HCT116 (cell line): Measurements from ENCODE around the gene TTC6. TPM values are rescaled to one million over a fixed set of nuclear protein-coding genes. Genes with fewer than 3 reads are reported as not detected.

Experiments
- ATAC-seq: fragments of 200-7000 bp; cut with Tn5 transposase; 2 replicates; pipeline ENCODE4 v1.9.1; 2020; ENCODE audit warnings: mild to moderate bottlenecking, moderate library complexity
- BruUV-seq: library from RNA; stranded (reverse); fragments of 400-500 nt; replicated peaks from 2 replicates; lab custom pipeline; 2021; lab: Mats Ljungman, UMichigan
- CTCF ChIA-PET: fragments of 300-600 bp; sonication (Branson Sonifier 250); formaldehyde crosslinking; loops from one replicate; lab custom pipeline; 2021; ENCODE audit warnings: antibody characterized with exemption; lab: Charles Lee
- POLR2A ChIA-PET: fragments of 300-600, 350-600 bp; sonication (Branson Sonifier 250); formaldehyde crosslinking; loops from one replicate; lab custom pipeline; 2021; ENCODE audit warnings: antibody characterized with exemption; lab: Charles Lee
- RAD21 ChIA-PET, 2 experiments: fragments of 300-600 bp; sonication (Branson Sonifier 250); formaldehyde crosslinking; loops; one replicate each; lab custom pipeline; 2023; ENCODE audit warnings: low total read pairs in 2 of 2; ENCODE audit not compliant: uncharacterized antibody in 2 of 2, unreplicated experiment in 2 of 2, low non-redundant PET in 1 of 2; lab: Charles Lee
- DNase-seq: peaks from one replicate; pipeline ENCODE4 v3.0.0-alpha.2; 2010; ENCODE audit warnings: low read depth, low spot score
- H2AFZ ChIP-seq: fragments of 200-600 bp; shearing (Covaris generic), sonication (generic); 2 replicates; pipeline ENCODE4 v1.6.1; 2017; ENCODE audit warnings: low read depth, mixed run types, mixed read lengths, antibody characterized with exemption, low read length; ENCODE audit not compliant: poor library complexity, severe bottlenecking
- H3K27ac ChIP-seq: 2 replicates; pipeline ENCODE4 v1.5.1; 2012; ENCODE audit warnings: low read depth, low read length
- H3K27me3 ChIP-seq: fragments of 200-600 bp; sonication (generic); 2 replicates; pipeline ENCODE4 v1.6.1; 2016; ENCODE audit warnings: mixed run types, low read length, mixed read lengths; ENCODE audit not compliant: insufficient read depth
- H3K36me3 ChIP-seq, 2 experiments: fragments of 200-500 bp in 1 of 2; fragments of 200-600 bp in 1 of 2; sonication (Bioruptor generic) in 1 of 2; sonication (generic) in 1 of 2; 2 replicates each; pipeline versions ENCODE4 v1.5.1 to v1.6.1; 2014 to 2016; ENCODE audit warnings: low read length in 2 of 2, inconsistent platforms in 1 of 2, mixed read lengths in 1 of 2, mixed run types in 1 of 2; ENCODE audit not compliant: insufficient read depth in 2 of 2, control insufficient read depth in 1 of 2
- H3K4me1 ChIP-seq, 2 experiments: fragments of 200-600 bp in 1 of 2; sonication (generic) in 1 of 2; 2 replicates each; pipeline versions ENCODE4 v1.5.1 to v1.6.1; 2012 to 2017; ENCODE audit warnings: low read length in 2 of 2, inconsistent platforms in 1 of 2, mild to moderate bottlenecking in 1 of 2, mixed read lengths in 1 of 2, mixed run types in 1 of 2, moderate library complexity in 1 of 2; ENCODE audit not compliant: insufficient read depth in 2 of 2, control insufficient read depth in 1 of 2
- H3K4me2 ChIP-seq: fragments of 200-600 bp; sonication (generic); 2 replicates; pipeline ENCODE4 v1.6.1; 2017; ENCODE audit warnings: mixed run types, low read length, mixed read lengths
- H3K4me3 ChIP-seq, 2 experiments: fragments of 200-600 bp in 1 of 2; sonication (generic) in 1 of 2; replicated peaks in 1 of 2; 2 replicates each; pipeline ENCODE4 v1.5.1; 2011 to 2016; ENCODE audit warnings: low read length in 2 of 2, control low read depth in 1 of 2, low read depth in 1 of 2, mild to moderate bottlenecking in 1 of 2, mixed read lengths in 1 of 2, mixed run types in 1 of 2
- H3K79me2 ChIP-seq: fragments of 200-600 bp; sonication (generic); 2 replicates; pipeline ENCODE4 v1.6.1; 2017; ENCODE audit warnings: mild to moderate bottlenecking, mixed run types, low read length, moderate library complexity, mixed read lengths; ENCODE audit not compliant: insufficient read depth
- H3K9ac ChIP-seq: fragments of 200-600 bp; sonication (generic); 2 replicates; pipeline ENCODE4 v1.6.1; 2016; ENCODE audit warnings: low read length, mixed read lengths
- H3K9me2 ChIP-seq: fragments of 200-600 bp; sonication (generic), shearing (Covaris generic); 2 replicates; pipeline ENCODE4 v1.6.1; 2017; ENCODE audit warnings: mixed run types, mild to moderate bottlenecking, moderate library complexity; ENCODE audit not compliant: insufficient read depth
- H3K9me3 ChIP-seq, 2 experiments: fragments of 200-500 bp in 1 of 2; fragments of 200-600 bp in 1 of 2; sonication (Bioruptor generic) in 1 of 2; sonication (generic) in 1 of 2; 2 replicates each; pipeline ENCODE4 v1.6.1; 2014 to 2017; ENCODE audit warnings: low read length in 2 of 2, mixed read lengths in 2 of 2, inconsistent platforms in 1 of 2, low read depth in 1 of 2, mild to moderate bottlenecking in 1 of 2, mixed run types in 1 of 2, moderate library complexity in 1 of 2; ENCODE audit not compliant: control insufficient read depth in 1 of 2, insufficient read depth in 1 of 2
- H4K20me1 ChIP-seq: fragments of 200-600 bp; sonication (generic), shearing (Covaris generic); 2 replicates; pipeline ENCODE4 v1.6.1; 2017; ENCODE audit warnings: mixed run types, mild to moderate bottlenecking, moderate library complexity; ENCODE audit not compliant: insufficient read depth
- CBX3 ChIP-seq: IDR thresholded peaks from 2 replicates; pipeline ENCODE4 v1.6.1; 2012; ENCODE audit warnings: low read depth
- CEBPB ChIP-seq: IDR thresholded peaks from 2 replicates; pipeline ENCODE4 v1.6.1; 2012; ENCODE audit warnings: low read depth
- EGR1 ChIP-seq: IDR thresholded peaks from 2 replicates; pipeline ENCODE4 v1.6.1; 2012; ENCODE audit warnings: low read depth
- EZH2phosphoT487 ChIP-seq: fragments of 200-600 bp; IDR thresholded peaks from 2 replicates; pipeline ENCODE4 v1.6.1; 2018; ENCODE audit warnings: antibody characterized with exemption, borderline replicate concordance
- JUND ChIP-seq: IDR thresholded peaks from 2 replicates; pipeline ENCODE4 v1.6.1; 2012
- POLR2A ChIP-seq: IDR thresholded peaks from 2 replicates; pipeline ENCODE4 v1.7.0; 2011; ENCODE audit warnings: borderline replicate concordance; ENCODE audit not compliant: insufficient read depth, insufficient read length; ENCODE audit errors: extremely low read depth
- POLR2AphosphoS5 ChIP-seq: IDR thresholded peaks from 2 replicates; pipeline ENCODE4 v1.6.1; 2011; ENCODE audit warnings: mild to moderate bottlenecking, low read depth, low read length, moderate library complexity
- SP1 ChIP-seq: IDR thresholded peaks from 2 replicates; pipeline ENCODE4 v1.6.1; 2012; ENCODE audit warnings: low read depth
- SRF ChIP-seq: IDR thresholded peaks from 2 replicates; pipeline ENCODE4 v1.6.1; 2012; ENCODE audit warnings: low read depth
- TCF7L2 ChIP-seq: IDR thresholded peaks from 2 replicates; pipeline ENCODE4 v1.7.0; 2011; ENCODE audit warnings: borderline replicate concordance, inconsistent platforms; ENCODE audit not compliant: insufficient read depth, insufficient read length; ENCODE audit errors: extremely low read depth
- YY1 ChIP-seq: IDR thresholded peaks from 2 replicates; pipeline ENCODE4 v1.6.1; 2011; ENCODE audit warnings: low read length, low read depth, moderate library complexity, mild to moderate bottlenecking; ENCODE audit not compliant: insufficient replicate concordance; ENCODE audit errors: extremely low read depth
- ZFX ChIP-seq: fragments of 450-650 bp; IDR thresholded peaks from 2 replicates; pipeline ENCODE4 v1.6.1; 2017
- ZNF274 ChIP-seq: fragments of 200-500 bp; sonication (Bioruptor generic); IDR thresholded peaks from 2 replicates; pipeline ENCODE4 v1.6.1; 2014; ENCODE audit warnings: mild to moderate bottlenecking, low read depth, low read length, inconsistent platforms
- intact Hi-C: fragments of 100-400 bp; cut with micrococcal nuclease; formaldehyde crosslinking; loops from 2 replicates; pipeline ENCODE4 v1.10.0; 2022
- total RNA-seq: library from RNA; stranded (reverse); gene quantifications from one replicate; pipeline ENCODE4 v1.2.1, GENCODE V29; 2021; ENCODE audit not compliant: unreplicated experiment
- TF ChIP-seq, protein P1 (sequence below): IDR thresholded peaks from 2 replicates; pipeline ENCODE4 v1.6.1; 2012
- TF ChIP-seq, protein P2 (sequence below): IDR thresholded peaks from 2 replicates; pipeline ENCODE4 v1.6.1; 2012; ENCODE audit warnings: low read depth

The TTC6 gene
- total RNA-seq, 1 experiment from 2014 or later = 0.10 TPM

DNA sequence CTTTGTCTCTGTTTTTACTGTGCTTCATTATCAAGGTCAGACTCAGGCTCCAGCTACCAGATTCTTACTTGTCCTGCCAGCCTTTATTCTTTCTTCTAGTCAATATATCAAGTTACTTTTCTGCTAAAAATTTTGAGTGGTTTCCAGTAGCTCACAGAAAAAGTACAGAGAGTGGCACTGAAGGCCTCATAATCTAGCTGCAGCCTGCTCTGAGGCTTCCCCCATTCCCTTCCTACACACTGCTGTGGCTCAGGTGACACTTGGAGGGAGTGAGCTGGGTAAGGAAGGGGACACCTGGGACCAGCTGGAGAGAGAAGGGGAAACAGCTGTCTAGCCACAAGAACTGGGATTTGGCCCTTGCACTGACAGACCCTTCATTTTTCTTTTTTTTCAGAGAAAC lies 25.4 kb downstream of the TTC6 start:
- Histone ChIP-seq H3K36me3 (no peaks in the 10 kb centered on the region), H3K27me3 (no peaks in the 10 kb centered on the region), H3K9me2 (no peaks in the 10 kb centered on the region), H4K20me1 (no peaks in the 10 kb centered on the region)
- DNase-seq = no peak
- POLR2A ChIA-PET = no interaction called here
- intact Hi-C loops = no loop called here
- TF ChIP-seq SP1 = no peak
- TF ChIP-seq EGR1 = no peak
- no peak for TF ChIP-seq TCF7L2
- TF ChIP-seq, all 23 proteins: peak for 0
- Histone ChIP-seq H3K4me2 (no peak overlapping the region), H3K9ac (no peak overlapping the region), H3K4me1 (peaks cover 0 to 9% of the 10 kb centered on the region in 2 experiments; a peak in 2 of 4 replicates), H3K9me3 (peaks cover 0 to 6% of the 10 kb centered on the region in 2 experiments; a peak in 2 of 4 replicates), H3K4me3 (no peak overlapping the region), H3K79me2 (no peaks in the 10 kb centered on the region), H2AFZ (no peak overlapping the region), H3K27ac (no peak overlapping the region)
- RAD21 ChIA-PET = no interaction called here
- BruUV-seq = no TSS peak
- ATAC-seq = no peak
- CTCF ChIA-PET = no interaction called here

- H3K9ac ChIP-seq = no peak overlapping the region
- no peak overlapping the region for H3K4me3 ChIP-seq
Measured at GRCh38 chr14:37622231-37622923, 26.9 kb downstream of the TTC6 start.

More at GRCh38 chr14:37622231-37622923, 26.9 kb downstream of the TTC6 start:
- intact Hi-C loops = no loop called here
- DNase-seq = no peak
- Histone ChIP-seq H2AFZ (no peak overlapping the region), H3K79me2 (no peaks in the 10 kb centered on the region), H3K36me3 (no peaks in the 10 kb centered on the region), H3K9me3 (no peaks in the 10 kb centered on the region), H3K9me2 (no peaks in the 10 kb centered on the region), H4K20me1 (no peaks in the 10 kb centered on the region), H3K4me2 (no peak overlapping the region), H3K4me1 (peaks cover 0 to 9% of the 10 kb centered on the region in 2 experiments; a peak in 2 of 4 replicates), H3K27ac (no peak overlapping the region), H3K27me3 (no peaks in the 10 kb centered on the region)
- CTCF ChIA-PET = interaction anchor here (2.1 kb wide), 1 partner anchor 392 kb away, joined by 6 read pairs; no protein-coding TSS in a partner anchor
- no TSS peak for BruUV-seq
- ATAC-seq = no peak
- POLR2A ChIA-PET = no interaction called here
- TF ChIP-seq CEBPB = no peak
- TF ChIP-seq, protein P1, sequence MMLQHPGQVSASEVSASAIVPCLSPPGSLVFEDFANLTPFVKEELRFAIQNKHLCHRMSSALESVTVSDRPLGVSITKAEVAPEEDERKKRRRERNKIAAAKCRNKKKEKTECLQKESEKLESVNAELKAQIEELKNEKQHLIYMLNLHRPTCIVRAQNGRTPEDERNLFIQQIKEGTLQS = no peak
- no peak for TF ChIP-seq YY1
- TF ChIP-seq POLR2AphosphoS5 = no peak
- no peak for TF ChIP-seq SRF
- TF ChIP-seq, protein P2, sequence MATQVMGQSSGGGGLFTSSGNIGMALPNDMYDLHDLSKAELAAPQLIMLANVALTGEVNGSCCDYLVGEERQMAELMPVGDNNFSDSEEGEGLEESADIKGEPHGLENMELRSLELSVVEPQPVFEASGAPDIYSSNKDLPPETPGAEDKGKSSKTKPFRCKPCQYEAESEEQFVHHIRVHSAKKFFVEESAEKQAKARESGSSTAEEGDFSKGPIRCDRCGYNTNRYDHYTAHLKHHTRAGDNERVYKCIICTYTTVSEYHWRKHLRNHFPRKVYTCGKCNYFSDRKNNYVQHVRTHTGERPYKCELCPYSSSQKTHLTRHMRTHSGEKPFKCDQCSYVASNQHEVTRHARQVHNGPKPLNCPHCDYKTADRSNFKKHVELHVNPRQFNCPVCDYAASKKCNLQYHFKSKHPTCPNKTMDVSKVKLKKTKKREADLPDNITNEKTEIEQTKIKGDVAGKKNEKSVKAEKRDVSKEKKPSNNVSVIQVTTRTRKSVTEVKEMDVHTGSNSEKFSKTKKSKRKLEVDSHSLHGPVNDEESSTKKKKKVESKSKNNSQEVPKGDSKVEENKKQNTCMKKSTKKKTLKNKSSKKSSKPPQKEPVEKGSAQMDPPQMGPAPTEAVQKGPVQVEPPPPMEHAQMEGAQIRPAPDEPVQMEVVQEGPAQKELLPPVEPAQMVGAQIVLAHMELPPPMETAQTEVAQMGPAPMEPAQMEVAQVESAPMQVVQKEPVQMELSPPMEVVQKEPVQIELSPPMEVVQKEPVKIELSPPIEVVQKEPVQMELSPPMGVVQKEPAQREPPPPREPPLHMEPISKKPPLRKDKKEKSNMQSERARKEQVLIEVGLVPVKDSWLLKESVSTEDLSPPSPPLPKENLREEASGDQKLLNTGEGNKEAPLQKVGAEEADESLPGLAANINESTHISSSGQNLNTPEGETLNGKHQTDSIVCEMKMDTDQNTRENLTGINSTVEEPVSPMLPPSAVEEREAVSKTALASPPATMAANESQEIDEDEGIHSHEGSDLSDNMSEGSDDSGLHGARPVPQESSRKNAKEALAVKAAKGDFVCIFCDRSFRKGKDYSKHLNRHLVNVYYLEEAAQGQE = no peak
- TF ChIP-seq SP1 = no peak
- no peak for TF ChIP-seq ZFX
- TF ChIP-seq EGR1 = no peak
- TF ChIP-seq POLR2A = no peak
- TF ChIP-seq CBX3 = no peak
- TF ChIP-seq ZNF274 = no peak
- TF ChIP-seq JUND = no peak
- TF ChIP-seq EZH2phosphoT487 = no peak
- RAD21 ChIA-PET = no interaction called here
